ENCODE data around the gene GRAMD1A. TPM values are rescaled to one million over a fixed set of nuclear protein-coding genes. Genes with fewer than 3 reads are reported as not detected.

The GRAMD1A gene
- total and polyA plus RNA-seq, 9 of the 15 experiments (the other 6 are each of a cell fraction or from before 2014, with no cell fraction given): 1.4 to 63.8 (median 38.5) TPM

- TF ChIP-seq ATF3 (IDR thresholded peaks at IDR 0.05) (peak; percentile 41; the same call in 1 of the 2 replicates), ATF3 (CRISPR knock-in tag; conservative IDR thresholded peaks at IDR 0.05) (no peak), BCOR (IDR thresholded peaks at IDR 0.05) (0 out of 2 replicates have a peak, but pooled peaks have one; percentile 54), ZNF511 (CRISPR knock-in tag; IDR thresholded peaks at IDR 0.05) (peak; percentile 68; the same call in 1 of the 2 replicates), HEY1 (CRISPR knock-in tag; IDR thresholded peaks at IDR 0.05; ENCODE audit: borderline replicate concordance) (no peak), ZNF175 (CRISPR knock-in tag; IDR thresholded peaks at IDR 0.05; ENCODE audit: low read depth) (peak; percentile 47; the same call in 1 of the 2 replicates), ZBTB7A (IDR thresholded peaks at IDR 0.05; ENCODE audit: borderline replicate concordance, control insufficient read depth, low read depth, low read length) (peak; percentile 96), HDAC6 (IDR thresholded peaks at IDR 0.05; ENCODE audit: low read depth, low read length) (no peak), SMARCC2 (IDR thresholded peaks at IDR 0.05; ENCODE audit: low read depth) (0 out of 2 replicates have a peak, but pooled peaks have one; percentile 30), BCL6 (CRISPR knock-in tag; IDR thresholded peaks at IDR 0.05) (peak; percentile 61; the same call in 1 of the 2 replicates), NFIC (IDR thresholded peaks at IDR 0.05) (peak; percentile 58), ZFX (CRISPR knock-in tag; IDR thresholded peaks at IDR 0.05) (peak; percentile 72), ZNF76 (CRISPR knock-in tag; IDR thresholded peaks at IDR 0.05; ENCODE audit: borderline replicate concordance) (peak; percentile 85), ZNF354B (CRISPR knock-in tag; IDR thresholded peaks at IDR 0.05) (no peak), SRF (CRISPR knock-in tag; IDR thresholded peaks at IDR 0.05) (peak in 1 of 2 experiments; percentile 77; a peak in 2 of 4 replicates), TAL1 (IDR thresholded peaks at IDR 0.05) (peak; percentile 63), CBFA2T2 (conservative IDR thresholded peaks at IDR 0.05) (peak; percentile 77), RAD21 (CRISPR knock-in tag; conservative IDR thresholded peaks at IDR 0.05 in 1 of 2, IDR thresholded peaks at IDR 0.05 in 1 of 2) (peak; percentile 17 to 20; a peak in 1 of 4 replicates), KLF6 (CRISPR knock-in tag; IDR thresholded peaks at IDR 0.05; ENCODE audit: borderline replicate concordance) (peak; percentile 53; the same call in 1 of the 2 replicates), NEUROD1 (IDR thresholded peaks at IDR 0.05; ENCODE audit: borderline replicate concordance, low read depth, low read length, partially characterized antibody) (peak; percentile 62), XRCC3 (IDR thresholded peaks at IDR 0.05) (no peak), KLF16 (IDR thresholded peaks at IDR 0.05) (peak; percentile 35; the same call in 1 of the 2 replicates), ZNF24 (IDR thresholded peaks at IDR 0.05) (0 out of 2 replicates have a peak, but pooled peaks have one; percentile 16), FOXP1 (CRISPR knock-in tag; IDR thresholded peaks at IDR 0.05) (peak; percentile 63; the same call in 1 of the 2 replicates), TEAD2 (tag; IDR thresholded peaks at IDR 0.05) (no peak), MEIS2 (IDR thresholded peaks at IDR 0.05; ENCODE audit: partially characterized antibody) (no peak), USF1 (CRISPR knock-in tag; IDR thresholded peaks at IDR 0.05) (peak; percentile 74), EHMT2 (IDR thresholded peaks at IDR 0.05) (no peak)
Measured at GRCh38 chr19:35040826-35041547, 40.9 kb downstream of the GRAMD1A start (continued).
